ENCODE measurements around the gene PRKCB. TPM values are rescaled to one million over a fixed set of nuclear protein-coding genes. Genes with fewer than 3 reads are reported as not detected.
"Not testable (repeated sequence)": the region's sequence is repeated elsewhere in the genome, so short reads cannot be mapped to it uniquely, and the experiment has no call there.

The PRKCB gene
- total RNA-seq, 1 experiment from 2014 or later = not detected

DNA sequence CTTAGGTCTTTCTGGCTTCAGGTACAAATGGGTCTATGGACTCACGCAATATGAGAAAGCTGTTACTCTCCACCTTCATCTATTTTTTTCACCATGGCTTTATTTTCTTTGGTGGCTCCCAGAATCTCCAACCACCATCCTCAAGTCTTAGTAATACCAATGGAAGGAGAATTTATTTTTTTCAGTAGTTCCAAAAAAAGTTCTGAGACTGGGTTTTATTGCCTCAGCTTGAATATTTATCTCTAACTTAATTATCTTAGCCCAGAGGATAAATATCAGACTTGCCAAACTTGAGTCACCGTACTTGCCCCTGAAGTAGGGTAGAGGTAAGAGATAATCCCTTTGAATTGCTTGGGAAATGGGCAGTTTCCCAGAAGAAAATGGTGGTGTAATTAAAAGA is 397.2 kb downstream of the PRKCB start:
- no peak overlapping the region for H3K4me3 Mint-ChIP-seq (ENCODE audit: low read depth, unreplicated experiment)
- CTCF ChIA-PET = no interaction called here
- no peaks in the 10 kb centered on the region for H3K36me3 Mint-ChIP-seq (ENCODE audit: insufficient read depth, unreplicated experiment)
- H3K9me3 Mint-ChIP-seq (ENCODE audit: low read depth, unreplicated experiment) = no peaks in the 10 kb centered on the region
- H3K27ac Mint-ChIP-seq (ENCODE audit: unreplicated experiment) = no peak overlapping the region
- intact Hi-C loops (cut with micrococcal nuclease; ENCODE audit: unreplicated experiment) = no loop called here
- H3K27me3 Mint-ChIP-seq (ENCODE audit: unreplicated experiment) = peaks cover 63% of the 10 kb centered on the region
- DNase-seq = no peak
- no TSS peak for BruUV-seq (replicated peaks)
- TF ChIP-seq, protein P1, sequence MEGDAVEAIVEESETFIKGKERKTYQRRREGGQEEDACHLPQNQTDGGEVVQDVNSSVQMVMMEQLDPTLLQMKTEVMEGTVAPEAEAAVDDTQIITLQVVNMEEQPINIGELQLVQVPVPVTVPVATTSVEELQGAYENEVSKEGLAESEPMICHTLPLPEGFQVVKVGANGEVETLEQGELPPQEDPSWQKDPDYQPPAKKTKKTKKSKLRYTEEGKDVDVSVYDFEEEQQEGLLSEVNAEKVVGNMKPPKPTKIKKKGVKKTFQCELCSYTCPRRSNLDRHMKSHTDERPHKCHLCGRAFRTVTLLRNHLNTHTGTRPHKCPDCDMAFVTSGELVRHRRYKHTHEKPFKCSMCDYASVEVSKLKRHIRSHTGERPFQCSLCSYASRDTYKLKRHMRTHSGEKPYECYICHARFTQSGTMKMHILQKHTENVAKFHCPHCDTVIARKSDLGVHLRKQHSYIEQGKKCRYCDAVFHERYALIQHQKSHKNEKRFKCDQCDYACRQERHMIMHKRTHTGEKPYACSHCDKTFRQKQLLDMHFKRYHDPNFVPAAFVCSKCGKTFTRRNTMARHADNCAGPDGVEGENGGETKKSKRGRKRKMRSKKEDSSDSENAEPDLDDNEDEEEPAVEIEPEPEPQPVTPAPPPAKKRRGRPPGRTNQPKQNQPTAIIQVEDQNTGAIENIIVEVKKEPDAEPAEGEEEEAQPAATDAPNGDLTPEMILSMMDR (IDR thresholded peaks at IDR 0.05; ENCODE audit: unreplicated experiment) = no peak
- H3K4me1 Mint-ChIP-seq (ENCODE audit: low read depth, unreplicated experiment) = no peaks in the 10 kb centered on the region

DNA sequence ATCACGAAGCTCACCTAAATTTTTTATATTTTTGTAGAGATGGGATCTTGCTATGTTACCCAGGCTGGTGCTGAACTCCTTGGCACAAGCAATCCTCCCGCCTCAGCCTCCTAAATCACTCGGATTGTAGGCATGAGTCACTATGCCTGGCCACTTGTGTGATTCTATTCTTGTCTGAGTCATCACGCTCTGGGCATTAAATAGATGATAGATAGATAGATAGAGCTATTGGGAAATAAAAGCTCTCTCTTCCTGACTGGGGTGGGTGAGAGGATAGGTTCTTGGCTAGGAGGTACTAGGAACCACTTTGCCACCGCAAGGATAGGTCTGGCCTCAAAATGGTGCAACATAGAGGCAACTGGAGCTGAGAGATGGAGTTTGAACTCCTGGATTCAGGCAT is 399.0 kb downstream of the PRKCB start:
- BruUV-seq (replicated peaks) = no TSS peak
- Mint-ChIP-seq H3K36me3 (ENCODE audit: insufficient read depth, unreplicated experiment) (no peaks in the 10 kb centered on the region), H3K4me3 (ENCODE audit: low read depth, unreplicated experiment) (no peak overlapping the region), H3K27ac (ENCODE audit: unreplicated experiment) (no peak overlapping the region), H3K9me3 (ENCODE audit: low read depth, unreplicated experiment) (peaks cover 2% of the 10 kb centered on the region), H3K27me3 (ENCODE audit: unreplicated experiment) (peaks cover 49% of the 10 kb centered on the region), H3K4me1 (ENCODE audit: low read depth, unreplicated experiment) (no peaks in the 10 kb centered on the region)
- TF ChIP-seq, protein P1 (IDR thresholded peaks at IDR 0.05; ENCODE audit: unreplicated experiment) = no peak
- intact Hi-C loops (cut with micrococcal nuclease; ENCODE audit: unreplicated experiment) = no loop called here
- no peak for DNase-seq
- CTCF ChIA-PET = no interaction called here

DNA sequence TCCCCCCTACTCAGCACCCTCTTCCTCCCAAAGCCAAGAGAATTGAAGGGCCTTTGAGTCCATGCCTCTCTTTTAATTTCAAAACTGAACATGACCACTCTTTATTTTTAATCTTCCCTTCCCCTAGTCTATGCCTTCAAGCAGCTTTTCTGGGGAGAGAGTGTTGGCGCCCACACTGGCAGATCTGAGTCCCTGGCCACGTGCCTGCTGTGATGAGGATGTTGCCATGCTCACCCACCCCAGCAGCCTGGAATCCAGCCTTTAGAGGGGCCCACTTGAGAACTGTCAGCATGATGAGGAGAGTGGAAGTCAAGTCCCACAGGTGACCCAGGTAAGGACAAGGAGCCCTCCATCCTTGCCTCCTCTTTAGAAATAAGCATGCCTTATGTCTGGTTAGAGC is 400.0 kb downstream of the PRKCB start:
- Mint-ChIP-seq H3K27me3 (ENCODE audit: unreplicated experiment) (peaks cover 49% of the 10 kb centered on the region), H3K36me3 (ENCODE audit: insufficient read depth, unreplicated experiment) (no peaks in the 10 kb centered on the region), H3K27ac (ENCODE audit: unreplicated experiment) (no peak overlapping the region), H3K9me3 (ENCODE audit: low read depth, unreplicated experiment) (peaks cover 2% of the 10 kb centered on the region), H3K4me3 (ENCODE audit: low read depth, unreplicated experiment) (no peak overlapping the region), H3K4me1 (ENCODE audit: low read depth, unreplicated experiment) (no peaks in the 10 kb centered on the region)
- CTCF ChIA-PET = no interaction called here
- DNase-seq = no peak
- intact Hi-C loops (cut with micrococcal nuclease; ENCODE audit: unreplicated experiment) = no loop called here
- BruUV-seq (replicated peaks) = no TSS peak
- TF ChIP-seq, protein P1 (IDR thresholded peaks at IDR 0.05; ENCODE audit: unreplicated experiment) = no peak

DNA sequence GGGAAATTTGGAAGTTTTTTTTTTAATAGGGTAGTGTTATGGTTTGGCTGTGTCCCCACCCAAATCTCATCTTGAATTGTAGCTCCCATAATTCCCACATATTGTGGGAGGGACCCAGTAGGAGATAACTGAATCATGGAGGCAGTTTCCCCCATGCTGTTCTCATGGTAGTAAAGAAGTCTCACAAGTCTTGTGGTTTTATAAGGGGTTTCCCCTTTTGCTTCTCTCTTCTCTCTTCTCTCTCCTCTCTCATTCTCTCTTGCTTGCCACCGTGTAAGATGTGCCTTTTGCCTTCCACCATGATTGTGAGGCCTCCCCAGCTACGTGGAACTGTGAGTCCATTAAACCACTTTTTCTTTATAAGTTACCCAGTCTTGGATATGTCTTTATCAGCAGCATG is 403.1 kb downstream of the PRKCB start:
- DNase-seq; H3K27ac Mint-ChIP-seq (ENCODE audit: unreplicated experiment); H3K4me1 Mint-ChIP-seq (ENCODE audit: low read depth, unreplicated experiment); H3K36me3 Mint-ChIP-seq (ENCODE audit: insufficient read depth, unreplicated experiment); H3K9me3 Mint-ChIP-seq (ENCODE audit: low read depth, unreplicated experiment); BruUV-seq (replicated peaks); H3K4me3 Mint-ChIP-seq (ENCODE audit: low read depth, unreplicated experiment); CTCF ChIA-PET; intact Hi-C loops (cut with micrococcal nuclease; ENCODE audit: unreplicated experiment): not testable (repeated sequence)
- peaks cover 27% of the 10 kb centered on the region for H3K27me3 Mint-ChIP-seq (ENCODE audit: unreplicated experiment)

DNA sequence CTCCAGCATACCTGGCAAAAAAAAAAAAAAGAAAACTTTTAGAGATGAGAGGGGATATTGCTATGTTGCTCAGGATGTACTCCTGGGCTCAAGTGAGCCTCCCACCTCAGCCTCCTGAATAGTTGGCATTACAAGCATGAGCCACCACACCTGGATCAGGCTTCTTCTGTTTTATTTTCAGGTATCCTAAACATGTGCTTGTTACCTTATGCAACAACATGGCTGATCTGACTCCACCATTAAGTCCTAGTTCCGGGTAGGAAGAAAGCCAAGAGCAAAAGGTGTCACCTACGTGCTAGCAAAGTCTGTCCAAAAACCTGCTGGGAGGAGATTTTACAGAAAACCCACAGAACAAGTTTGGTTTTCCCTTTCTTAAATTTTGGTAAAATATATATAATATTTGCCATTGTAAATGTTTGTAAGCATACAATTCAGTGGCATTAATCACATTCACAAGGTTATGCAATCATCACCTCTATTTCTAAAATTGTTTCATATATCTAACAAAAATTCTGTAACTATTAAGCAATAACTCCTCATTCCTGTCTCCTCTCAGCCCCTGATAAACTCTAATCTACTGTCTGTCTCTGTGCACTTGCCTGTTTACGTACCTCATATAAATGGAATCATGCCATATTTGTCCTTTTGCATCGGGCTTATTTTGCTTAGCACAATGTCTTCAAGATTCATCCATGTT is 411.3 kb downstream of the PRKCB start:
- no peaks in the 10 kb centered on the region for H3K9me3 Mint-ChIP-seq (ENCODE audit: low read depth, unreplicated experiment)
- H3K27me3 Mint-ChIP-seq (ENCODE audit: unreplicated experiment) = peaks cover 57% of the 10 kb centered on the region
- no peaks in the 10 kb centered on the region for H3K36me3 Mint-ChIP-seq (ENCODE audit: insufficient read depth, unreplicated experiment)
- H3K27ac Mint-ChIP-seq (ENCODE audit: unreplicated experiment) = no peak overlapping the region
- intact Hi-C loops (cut with micrococcal nuclease; ENCODE audit: unreplicated experiment) = no loop called here
- no TSS peak for BruUV-seq (replicated peaks)
- H3K4me1 Mint-ChIP-seq (ENCODE audit: low read depth, unreplicated experiment) = no peaks in the 10 kb centered on the region
- no peak for DNase-seq
- TF ChIP-seq, protein P1 (IDR thresholded peaks at IDR 0.05; ENCODE audit: unreplicated experiment) = no peak
- H3K4me3 Mint-ChIP-seq (ENCODE audit: low read depth, unreplicated experiment) = no peak overlapping the region
- CTCF ChIA-PET = no interaction called here
